Natural killer cell (primary cell): ENCODE measurements around the gene PDRG1. TPM values are rescaled to one million over a fixed set of nuclear protein-coding genes. Genes with fewer than 3 reads are reported as not detected.

Source experiments
- ATAC-seq, 3 donors: fragments of 150-1000 bp in 2 of 3; fragments of 200-7000 bp in 1 of 3; cut with Tn5 transposase; 1 replicate in 1 of 3; 2 replicates in 2 of 3; pipeline ENCODE4 v1.10.0; 2021; ENCODE audit warnings: mild to moderate bottlenecking in 2 of 3, moderate library complexity in 2 of 3
- DNase-seq, 2 donors: peaks; one replicate each; pipeline versions ENCODE4 v3.0.0 to v3.0.0-alpha.2; 2013 to 2021; ENCODE audit warnings: mixed read lengths in 1 of 2
- H3K27ac ChIP-seq: one replicate; pipeline ENCODE4 v1.5.1; 2013; ENCODE audit warnings: mild to moderate bottlenecking, low read length
- H3K27me3 ChIP-seq: one replicate; pipeline ENCODE4 v1.6.1; 2013; ENCODE audit warnings: low read length; ENCODE audit not compliant: control insufficient read depth, insufficient read depth
- H3K36me3 ChIP-seq: one replicate; pipeline ENCODE4 v1.6.1; 2013; ENCODE audit warnings: low read length; ENCODE audit not compliant: control insufficient read depth, insufficient read depth
- H3K4me1 ChIP-seq: one replicate; pipeline ENCODE4 v1.6.1; 2013; ENCODE audit warnings: low read length; ENCODE audit not compliant: control insufficient read depth, insufficient read depth
- H3K4me3 ChIP-seq: one replicate; pipeline ENCODE4 v1.5.1; 2013; ENCODE audit warnings: low read length
- H3K9me3 ChIP-seq: one replicate; pipeline ENCODE4 v1.6.1; 2013; ENCODE audit warnings: low read length; ENCODE audit not compliant: control insufficient read depth, insufficient read depth
- H3K27ac Mint-ChIP-seq, 2 donors: one replicate each; pipeline ENCODE4 v1.8.0; 2022; ENCODE audit warnings: mild to moderate bottlenecking in 2 of 2, mixed read lengths in 2 of 2, moderate library complexity in 1 of 2
- H3K27me3 Mint-ChIP-seq, 2 donors: one replicate each; pipeline ENCODE4 v1.8.0; 2022; ENCODE audit warnings: low read depth in 2 of 2, mixed read lengths in 2 of 2
- H3K36me3 Mint-ChIP-seq: one replicate; pipeline ENCODE4 v1.8.0; 2022; ENCODE audit warnings: mixed read lengths
- H3K4me1 Mint-ChIP-seq, 2 donors: one replicate each; pipeline ENCODE4 v1.8.0; 2022; ENCODE audit warnings: mixed read lengths in 2 of 2
- H3K4me3 Mint-ChIP-seq: one replicate; pipeline ENCODE4 v1.8.0; 2022; ENCODE audit warnings: mild to moderate bottlenecking, moderate library complexity, mixed read lengths
- H3K9me3 Mint-ChIP-seq, 2 donors: one replicate each; pipeline ENCODE4 v1.8.0; 2022; ENCODE audit warnings: mixed read lengths in 2 of 2
- WGBS: methylation state at CpG from one replicate; pipeline ENCODE4 v1.1.7; 2013; ENCODE audit warnings: missing lambda C conversion rate; ENCODE audit not compliant: insufficient coverage; 5-methylcytosine and 5-hydroxymethylcytosine counted together
- intact Hi-C: fragments of 100-400 bp; cut with micrococcal nuclease; formaldehyde crosslinking; loops from one replicate; pipeline ENCODE4 v1.14.2; 2022
- total RNA-seq, 4 donors: library from RNA; stranded (reverse); fragments of 120-200 nt in 1 of 4; gene quantifications; one replicate each; pipeline versions ENCODE4 v1.2.3 to v1.2.4, GENCODE V29; 2013 to 2022
- TF ChIP-seq, protein P1 (sequence below): fragments of 200-600 bp; IDR thresholded peaks from one replicate; pipeline ENCODE4 v1.8.0; 2022; ENCODE audit warnings: antibody characterized with exemption

PDRG1 gene
- total RNA-seq, 3 donors from 2014 or later (not counting 1 experiment from before 2014, with no cell fraction given), result 9.0 to 12.8 (median 10.4) TPM

DNA sequence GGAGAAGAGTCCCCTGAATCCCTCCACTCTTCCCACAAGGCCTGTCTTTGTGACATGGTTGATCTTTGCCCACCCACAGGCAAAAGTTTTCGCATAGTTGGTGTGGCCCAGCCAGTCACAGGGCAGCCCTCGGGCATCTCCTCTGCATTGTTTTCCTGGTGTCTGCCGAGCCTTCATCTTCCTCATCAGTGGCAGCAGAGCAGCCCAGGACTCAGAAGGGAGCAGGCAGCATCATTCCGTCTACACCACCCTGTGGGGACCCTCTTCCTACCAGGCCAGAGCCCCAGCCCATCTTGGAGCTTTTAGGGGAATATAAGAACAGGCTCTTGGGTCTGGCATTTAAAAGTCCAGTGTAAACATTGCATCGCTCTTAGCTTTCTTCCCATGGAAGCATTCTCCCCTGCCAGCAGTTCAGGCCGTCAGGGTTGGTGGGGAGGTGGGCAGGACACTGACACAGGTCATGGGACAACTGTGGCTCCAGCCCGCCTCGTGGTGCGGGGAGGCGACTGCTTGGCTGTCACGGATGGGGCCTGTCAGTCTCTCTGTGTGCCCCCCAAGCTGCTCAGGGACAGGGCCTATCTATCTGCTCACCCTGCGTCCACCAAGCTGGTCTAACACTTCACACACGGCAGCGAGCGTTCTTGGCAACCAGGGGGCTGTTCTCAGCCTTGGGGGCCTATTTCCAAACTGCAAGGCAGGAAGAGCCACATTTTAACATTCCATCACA is 38.3 kb downstream of the PDRG1 start:
- intact Hi-C loops, result no loop called here
- Mint-ChIP-seq H3K36me3 (no peaks in the 10 kb centered on the region), H3K4me3 (no peak overlapping the region), H3K4me1 (no peaks in the 10 kb centered on the region), H3K27ac (no peak overlapping the region), H3K9me3 (no peaks in the 10 kb centered on the region), H3K27me3 (peaks cover 6 to 17% of the 10 kb centered on the region in 2 donors)
- Histone ChIP-seq H3K27me3 (no peaks in the 10 kb centered on the region), H3K9me3 (no peaks in the 10 kb centered on the region), H3K4me1 (no peaks in the 10 kb centered on the region), H3K27ac (no peak overlapping the region), H3K36me3 (no peaks in the 10 kb centered on the region), H3K4me3 (no peak overlapping the region)
- DNase-seq (no peak), ATAC-seq (no peak)
- TF ChIP-seq, protein P1, sequence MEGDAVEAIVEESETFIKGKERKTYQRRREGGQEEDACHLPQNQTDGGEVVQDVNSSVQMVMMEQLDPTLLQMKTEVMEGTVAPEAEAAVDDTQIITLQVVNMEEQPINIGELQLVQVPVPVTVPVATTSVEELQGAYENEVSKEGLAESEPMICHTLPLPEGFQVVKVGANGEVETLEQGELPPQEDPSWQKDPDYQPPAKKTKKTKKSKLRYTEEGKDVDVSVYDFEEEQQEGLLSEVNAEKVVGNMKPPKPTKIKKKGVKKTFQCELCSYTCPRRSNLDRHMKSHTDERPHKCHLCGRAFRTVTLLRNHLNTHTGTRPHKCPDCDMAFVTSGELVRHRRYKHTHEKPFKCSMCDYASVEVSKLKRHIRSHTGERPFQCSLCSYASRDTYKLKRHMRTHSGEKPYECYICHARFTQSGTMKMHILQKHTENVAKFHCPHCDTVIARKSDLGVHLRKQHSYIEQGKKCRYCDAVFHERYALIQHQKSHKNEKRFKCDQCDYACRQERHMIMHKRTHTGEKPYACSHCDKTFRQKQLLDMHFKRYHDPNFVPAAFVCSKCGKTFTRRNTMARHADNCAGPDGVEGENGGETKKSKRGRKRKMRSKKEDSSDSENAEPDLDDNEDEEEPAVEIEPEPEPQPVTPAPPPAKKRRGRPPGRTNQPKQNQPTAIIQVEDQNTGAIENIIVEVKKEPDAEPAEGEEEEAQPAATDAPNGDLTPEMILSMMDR, result no peak
- WGBS, result 90% methylated on average over 15 of the region's 15 CpGs

DNA sequence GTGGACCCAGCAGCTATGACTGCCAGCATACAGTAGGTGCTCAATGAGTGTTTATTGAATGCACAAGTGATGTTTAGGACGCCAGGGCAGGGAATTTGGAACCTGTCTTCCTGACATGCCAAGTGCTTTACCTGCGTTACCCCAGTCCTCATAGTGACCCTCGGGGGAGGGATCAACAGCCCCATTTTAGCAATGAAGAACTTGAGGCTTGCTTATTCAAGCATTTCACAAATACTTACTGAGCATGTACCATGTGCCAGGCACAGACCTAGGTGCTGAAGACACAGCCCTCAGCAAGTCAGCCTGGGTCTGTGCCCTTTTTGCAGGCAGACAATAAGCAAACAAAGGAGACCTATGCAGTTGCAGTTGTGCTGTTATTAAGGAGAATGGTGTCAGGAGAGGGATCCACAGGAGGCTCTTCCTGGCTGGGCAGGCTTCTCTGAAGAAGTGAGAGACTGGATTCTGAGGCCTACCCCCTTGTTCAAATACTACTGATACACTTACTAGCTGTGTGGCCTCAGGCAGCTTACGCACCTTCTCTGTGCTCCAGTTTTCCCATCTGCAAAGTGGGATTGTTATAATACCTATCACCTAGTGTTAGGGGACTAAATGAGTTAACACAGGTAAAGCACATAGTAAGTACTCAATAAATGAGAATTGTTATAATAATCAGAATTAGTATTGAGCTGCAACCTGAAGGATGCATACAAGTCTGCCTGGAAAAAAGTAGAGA is 41.6 kb downstream of the PDRG1 start:
- intact Hi-C loops, result no loop called here
- Histone ChIP-seq H3K36me3 (no peaks in the 10 kb centered on the region), H3K4me3 (no peak overlapping the region), H3K9me3 (no peaks in the 10 kb centered on the region), H3K4me1 (no peaks in the 10 kb centered on the region), H3K27ac (no peak overlapping the region), H3K27me3 (no peaks in the 10 kb centered on the region)
- DNase-seq (no peak), ATAC-seq (no peak)
- TF ChIP-seq, protein P1, result no peak
- Mint-ChIP-seq H3K9me3 (no peaks in the 10 kb centered on the region), H3K4me3 (no peak overlapping the region), H3K4me1 (peaks cover 5 to 6% of the 10 kb centered on the region in 2 donors), H3K27ac (no peak overlapping the region), H3K36me3 (no peaks in the 10 kb centered on the region), H3K27me3 (peaks cover 6 to 9% of the 10 kb centered on the region in 2 donors)
- 83% methylated on average over 3 of the region's 4 CpGs for WGBS

DNA sequence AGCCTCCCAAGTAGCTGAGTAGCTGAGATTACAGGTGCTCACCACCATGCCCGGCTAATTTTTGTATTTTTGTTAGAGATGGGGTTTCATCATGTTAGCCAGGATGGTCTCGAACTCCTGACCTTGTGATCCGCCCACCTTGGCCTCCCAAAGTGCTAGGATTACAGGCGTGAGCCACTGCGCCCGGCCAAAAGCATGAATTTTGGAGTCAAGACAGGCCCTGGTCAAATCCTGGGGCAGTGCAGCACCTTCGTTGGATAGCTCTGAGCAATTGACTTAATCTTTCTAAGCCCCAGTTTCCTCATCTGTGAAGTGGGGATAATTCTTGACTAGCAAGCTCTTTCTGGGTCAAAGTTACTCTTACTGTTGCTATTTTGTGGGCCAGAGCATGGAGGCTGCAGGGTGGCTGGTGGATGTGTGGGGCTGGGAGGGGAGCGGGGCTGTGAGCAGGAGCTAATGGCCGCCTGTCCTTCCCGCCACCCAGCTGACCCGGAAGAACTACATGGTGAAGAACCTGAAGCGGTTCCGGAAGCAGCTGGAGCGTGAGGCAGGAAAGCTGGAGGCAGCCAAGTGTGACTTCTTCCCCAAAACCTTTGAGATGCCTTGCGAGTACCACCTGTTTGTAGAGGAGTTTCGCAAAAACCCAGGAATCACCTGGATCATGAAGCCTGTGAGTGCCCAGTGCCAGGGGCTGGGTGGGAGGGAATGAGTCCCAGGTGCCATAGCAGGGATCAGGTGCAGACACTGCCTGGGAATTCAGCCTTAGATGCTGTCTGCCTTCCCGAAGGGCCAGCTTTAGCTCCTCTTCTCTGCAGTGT is 42.4 kb downstream of the PDRG1 start:
- Histone ChIP-seq H3K4me1 (no peaks in the 10 kb centered on the region), H3K27ac (no peak overlapping the region), H3K9me3 (no peaks in the 10 kb centered on the region), H3K4me3 (no peak overlapping the region), H3K36me3 (no peaks in the 10 kb centered on the region), H3K27me3 (no peaks in the 10 kb centered on the region)
- H3K36me3 Mint-ChIP-seq, result no peaks in the 10 kb centered on the region
- DNase-seq (no peak), ATAC-seq (no peak)
- TF ChIP-seq, protein P1, result no peak
- H3K9me3 Mint-ChIP-seq, result no peaks in the 10 kb centered on the region
- peaks cover 6 to 15% of the 10 kb centered on the region in 2 donors for H3K27me3 Mint-ChIP-seq
- intact Hi-C loops, result no loop called here
- no peak overlapping the region for H3K27ac Mint-ChIP-seq
- no peak overlapping the region for H3K4me3 Mint-ChIP-seq
- H3K4me1 Mint-ChIP-seq, result peaks cover 5 to 6% of the 10 kb centered on the region in 2 donors
- WGBS, result 92% methylated on average over 17 of the region's 17 CpGs
